T-helper 2 cell (primary cell): ENCODE results near the gene B4GALNT3.
"Not testable (repeated sequence)": the region's sequence is repeated elsewhere in the genome, so short reads cannot be mapped to it uniquely, and the experiment has no call there.

Source experiments
- DNase-seq, 5 experiments: peaks; one replicate each; pipeline versions ENCODE4 v3.0.0 to v3.0.0-alpha.2; 2012 to 2022
- total RNA-seq, 2 donors: gene quantifications; one replicate each; lab custom pipeline; 2026; lab: John Stamatoyannopoulos, UW

B4GALNT3 gene
- 1.9 to 2.2 reads per million in 2 donors for total RNA-seq

GRCh38 chr12:459430-460258, at the start of gene B4GALNT3:
Gene B4GALNT3, plus strand, starts transcription at chr12:459939. Its CDS starts 438 bp downstream, at chr12:460377.
- DNase-seq, result peak in 4 of 5 experiments; percentile 17 to 35 (median 28)

- DNase-seq, result peak in 1 of 5 experiments; percentile 7
These were observed 44.9 kb upstream of the B4GALNT3 start for GRCh38 chr12:414859-415258.

GRCh38 chr12:418432-418831, 41.3 kb upstream of the B4GALNT3 start:
- DNase-seq, result no peak

GRCh38 chr12:422526-422925, 37.2 kb upstream of the B4GALNT3 start:
- DNase-seq, result no peak

GRCh38 chr12:435737-436136, 24.0 kb upstream of the B4GALNT3 start:
- DNase-seq, result not testable (repeated sequence)

GRCh38 chr12:442235-442884, 17.4 kb upstream of the B4GALNT3 start:
- peak in 2 of 5 experiments; percentile 26 for DNase-seq

GRCh38 chr12:447141-447540, 12.6 kb upstream of the B4GALNT3 start:
- no peak for DNase-seq

- no peak for DNase-seq
These were observed 10.5 kb upstream of the B4GALNT3 start for GRCh38 chr12:449203-449602.

- no peak for DNase-seq
These were observed 9.3 kb upstream of the B4GALNT3 start for GRCh38 chr12:450438-450837.

GRCh38 chr12:452667-453210, 7.0 kb upstream of the B4GALNT3 start:
- peak in 4 of 5 experiments; percentile 45 to 63 (median 47) for DNase-seq

GRCh38 chr12:454833-455232, 4.9 kb upstream of the B4GALNT3 start:
- no peak for DNase-seq

GRCh38 chr12:455821-456220, 3.9 kb upstream of the B4GALNT3 start:
- no peak for DNase-seq

- no peak for DNase-seq
These were observed 2.1 kb upstream of the B4GALNT3 start for GRCh38 chr12:457676-458075.

GRCh38 chr12:459050-459429, 699 bp upstream of the B4GALNT3 start:
- DNase-seq, result no peak

- peak in 3 of 5 experiments; percentile 20 to 47 (median 46) for DNase-seq
These were observed 807 bp downstream of the B4GALNT3 start for GRCh38 chr12:460261-461230.

- no peak for DNase-seq
These were observed 1.7 kb downstream of the B4GALNT3 start for GRCh38 chr12:461425-461824.

GRCh38 chr12:462936-463705, 3.4 kb downstream of the B4GALNT3 start:
- DNase-seq, result peak in 1 of 5 experiments; percentile 18

- no peak for DNase-seq
These were observed 4.9 kb downstream of the B4GALNT3 start for GRCh38 chr12:464484-465267.

- no peak for DNase-seq
These were observed 6.3 kb downstream of the B4GALNT3 start for GRCh38 chr12:466039-466438.

- DNase-seq, result no peak
These were observed 7.0 kb downstream of the B4GALNT3 start for GRCh38 chr12:466762-467161.

- no peak for DNase-seq
These were observed 7.9 kb downstream of the B4GALNT3 start for GRCh38 chr12:467591-467990.
